GM19395 (cell line): ENCODE data around the gene DNAI1.

ENCODE experiments used
- ATAC-seq: cut with Tn5 transposase; IDR thresholded peaks from one replicate; pipeline ENCODE4 v1.9.1; 2021; ENCODE audit warnings: mild to moderate bottlenecking, moderate library complexity; ENCODE audit not compliant: unreplicated experiment

Gene DNAI1

GRCh38 chr9:34555936-34556525 is 97.4 kb downstream of the DNAI1 start:
- no peak for ATAC-seq

GRCh38 chr9:34556949-34557348 is 98.3 kb downstream of the DNAI1 start:
- ATAC-seq, result no peak

- ATAC-seq, result no peak
Measured at GRCh38 chr9:34557426-34558321, 99.1 kb downstream of the DNAI1 start.

GRCh38 chr9:34558364-34558763 is 99.8 kb downstream of the DNAI1 start:
- no peak for ATAC-seq

- no peak for ATAC-seq
Measured at GRCh38 chr9:34558919-34559623, 100.5 kb downstream of the DNAI1 start.

GRCh38 chr9:34559624-34560455 is 101.2 kb downstream of the DNAI1 start:
- ATAC-seq, result no peak

GRCh38 chr9:34560599-34561214 is 102.1 kb downstream of the DNAI1 start:
- no peak for ATAC-seq

- no peak for ATAC-seq
Measured at GRCh38 chr9:34562135-34562745, 103.6 kb downstream of the DNAI1 start.

- no peak for ATAC-seq
Measured at GRCh38 chr9:34563262-34563661, 104.7 kb downstream of the DNAI1 start.

GRCh38 chr9:34564617-34565016 is 106.0 kb downstream of the DNAI1 start:
- no peak for ATAC-seq

GRCh38 chr9:34565856-34566255 is 107.3 kb downstream of the DNAI1 start:
- ATAC-seq, result no peak

GRCh38 chr9:34566322-34566721 is 107.7 kb downstream of the DNAI1 start:
- no peak for ATAC-seq

GRCh38 chr9:34566972-34567371 is 108.4 kb downstream of the DNAI1 start:
- no peak for ATAC-seq

GRCh38 chr9:34568133-34568532 is 109.5 kb downstream of the DNAI1 start:
- no peak for ATAC-seq

- ATAC-seq, result no peak
Measured at GRCh38 chr9:34568774-34569173, 110.2 kb downstream of the DNAI1 start.

- no peak for ATAC-seq
Measured at GRCh38 chr9:34570376-34570775, 111.8 kb downstream of the DNAI1 start.
